Retinal pigment epithelial cell (primary cell): ENCODE data around the gene ACBD6.

ENCODE experiments used
- DNase-seq: peaks from one replicate; pipeline ENCODE4 v3.0.0-alpha.2; 2010; ENCODE audit warnings: low read depth
- H3K4me3 ChIP-seq: 2 replicates; pipeline ENCODE4 v1.5.1; 2011; ENCODE audit warnings: mild to moderate bottlenecking, low read length, control low read depth, moderate library complexity
- CTCF ChIP-seq: conservative IDR thresholded peaks from 2 replicates; pipeline ENCODE4 v1.5.1; 2011; ENCODE audit warnings: low read depth, low read length, control low read depth, inconsistent platforms

The ACBD6 gene

GRCh38 chr1:180253585-180254495 is 248.5 kb downstream of the ACBD6 start:
- DNase-seq, result no peak
- no peak for TF ChIP-seq CTCF
- H3K4me3 ChIP-seq, result no peak overlapping the region

- no peak for DNase-seq
- no peak overlapping the region for H3K4me3 ChIP-seq
- peak; percentile 86 for TF ChIP-seq CTCF
These were observed 249.5 kb downstream of the ACBD6 start for GRCh38 chr1:180252638-180253536.

GRCh38 chr1:180251526-180252305 is 250.7 kb downstream of the ACBD6 start:
- no peak for TF ChIP-seq CTCF
- H3K4me3 ChIP-seq, result no peak overlapping the region
- DNase-seq, result no peak

- TF ChIP-seq CTCF, result no peak
- no peak overlapping the region for H3K4me3 ChIP-seq
- no peak for DNase-seq
These were observed 251.4 kb downstream of the ACBD6 start for GRCh38 chr1:180250883-180251509.

- no peak for DNase-seq
- no peak overlapping the region for H3K4me3 ChIP-seq
- TF ChIP-seq CTCF, result no peak
These were observed 251.9 kb downstream of the ACBD6 start for GRCh38 chr1:180250499-180250770.

- TF ChIP-seq CTCF, result no peak
- no peak for DNase-seq
- H3K4me3 ChIP-seq, result no peak overlapping the region
These were observed 252.5 kb downstream of the ACBD6 start for GRCh38 chr1:180249725-180250498.
